K562 (cell line): ENCODE results near the gene SERINC3. TPM values are rescaled to one million over a fixed set of nuclear protein-coding genes. Genes with fewer than 3 reads are reported as not detected.

Source experiments
- ATAC-seq: fragments of 200-7000 bp; cut with Tn5 transposase; 3 replicates; pipeline ENCODE4 v1.9.1; 2020; ENCODE audit warnings: moderate library complexity
- BruUV-seq: library from RNA; stranded (reverse); fragments of 400-500 nt; replicated peaks from 2 replicates; lab custom pipeline; 2021; lab: Mats Ljungman, UMichigan
- CTCF ChIA-PET: fragments of 300-600 bp; formaldehyde crosslinking; extraction: SDS; loops from one replicate; lab custom pipeline; 2021; ENCODE audit warnings: low intra/inter-chr PET ratio; lab: Yijun Ruan, JAX
- POLR2A ChIA-PET: fragments of 300-600, 350-650 bp; sonication (Branson Sonifier 250); formaldehyde crosslinking; extraction: SDS; loops from one replicate; lab custom pipeline; 2021; ENCODE audit warnings: antibody characterized with exemption, inconsistent platforms; lab: Yijun Ruan, JAX
- DNase-seq, 4 experiments: peaks; one replicate each; pipeline versions ENCODE4 v3.0.0 to v3.0.0-alpha.2; 2011 to 2018; ENCODE audit warnings: low spot score in 3 of 4, mixed read lengths in 3 of 4; ENCODE audit errors: extremely low read depth in 1 of 4
- FAIRE-seq: peaks from 2 replicates; lab custom pipeline; 2011; peaks lifted over from hg19 to GRCh38; lab: Jason Lieb, UNC
- H2AFZ ChIP-seq: 2 replicates; pipeline ENCODE4 v1.6.0; 2011; ENCODE audit warnings: low read depth, low read length, control low read depth, inconsistent platforms
- H3K27ac ChIP-seq: fragments of 200-600 bp; 3 replicates; pipeline ENCODE4 v1.8.0; 2011; ENCODE audit warnings: low read depth, mild to moderate bottlenecking, control low read depth, inconsistent platforms, low read length, moderate library complexity, mixed read lengths; ENCODE audit errors: extremely low read depth
- H3K27me3 ChIP-seq, 2 experiments: fragments of 300-600 bp in 1 of 2; 2 replicates in 1 of 2; 3 replicates in 1 of 2; pipeline versions ENCODE4 v1.6.0 to v1.8.0; 2011; ENCODE audit warnings: inconsistent platforms in 2 of 2, low read length in 2 of 2, mild to moderate bottlenecking in 1 of 2, mixed read lengths in 1 of 2, moderate library complexity in 1 of 2; ENCODE audit not compliant: control insufficient read depth in 2 of 2, insufficient read depth in 2 of 2
- H3K36me3 ChIP-seq: fragments of 300-600 bp; 3 replicates; pipeline ENCODE4 v1.8.0; 2011; ENCODE audit warnings: mild to moderate bottlenecking, low read length, inconsistent platforms; ENCODE audit not compliant: control insufficient read depth, insufficient read depth
- H3K4me1 ChIP-seq, 2 experiments: fragments of 200-600 bp in 1 of 2; replicated peaks in 1 of 2; 2 replicates in 1 of 2; 3 replicates in 1 of 2; pipeline versions ENCODE4 v1.5.1 to v1.8.0; 2011; ENCODE audit warnings: inconsistent platforms in 2 of 2, low read length in 2 of 2, mild to moderate bottlenecking in 1 of 2, mixed read lengths in 1 of 2, moderate library complexity in 1 of 2; ENCODE audit not compliant: control insufficient read depth in 2 of 2, insufficient read depth in 2 of 2
- H3K4me2 ChIP-seq: 2 replicates; pipeline ENCODE4 v1.6.1; 2011; ENCODE audit warnings: low read length, control low read depth, inconsistent platforms, mixed read lengths; ENCODE audit not compliant: insufficient read depth
- H3K4me3 ChIP-seq: fragments of 200-600 bp; sonication (generic), shearing (Covaris generic); 2 replicates; pipeline ENCODE4 v1.5.1; 2016; ENCODE audit warnings: control low read depth, inconsistent platforms
- H3K79me2 ChIP-seq: fragments of 200-600 bp; 3 replicates; pipeline ENCODE4 v1.8.0; 2011; ENCODE audit warnings: low read length, inconsistent platforms; ENCODE audit not compliant: control insufficient read depth, insufficient read depth
- H3K9ac ChIP-seq, 2 experiments: 2 replicates each; pipeline versions ENCODE4 v1.6.0 to v1.6.1; 2011; ENCODE audit warnings: low read depth in 2 of 2, low read length in 2 of 2, control low read depth in 1 of 2, inconsistent platforms in 1 of 2, mild to moderate bottlenecking in 1 of 2, mixed read lengths in 1 of 2; ENCODE audit not compliant: insufficient read depth in 1 of 2
- H3K9me1 ChIP-seq: one replicate; pipeline ENCODE4 v1.6.0; 2011; ENCODE audit warnings: inconsistent platforms, mild to moderate bottlenecking, low read length, moderate library complexity; ENCODE audit not compliant: control insufficient read depth, insufficient read depth
- H3K9me3 ChIP-seq: replicated peaks from 2 replicates; pipeline ENCODE4 v1.5.1; 2011; ENCODE audit warnings: low read depth, low read length, inconsistent platforms; ENCODE audit not compliant: control insufficient read depth, insufficient read depth
- H4K20me1 ChIP-seq: replicated peaks from 2 replicates; pipeline ENCODE4 v1.6.1; 2011; ENCODE audit warnings: low read length, inconsistent platforms, mixed read lengths; ENCODE audit not compliant: control insufficient read depth, insufficient read depth
- CBFA2T3 ChIP-seq: fragments of 450-650 bp; IDR thresholded peaks from 2 replicates; pipeline ENCODE4 v1.6.1; 2017
- CEBPB ChIP-seq: fragments of 450-650 bp; IDR thresholded peaks from 2 replicates; pipeline ENCODE4 v1.6.1; 2016; ENCODE audit warnings: missing genetic modification characterization, missing compliant biosample characterization
- CEBPG ChIP-seq, 3 experiments: fragments of 200-800 bp in 1 of 3; sonication (Bioruptor generic) in 1 of 3; sonication (generic) in 1 of 3; formaldehyde crosslinking in 1 of 3; IDR thresholded peaks in 2 of 3; conservative IDR thresholded peaks in 1 of 3; 2 replicates each; pipeline versions ENCODE4 v1.6.1 to v1.8.0; 2016 to 2022; ENCODE audit warnings: missing compliant biosample characterization in 2 of 3, missing genetic modification characterization in 2 of 3, mild to moderate bottlenecking in 1 of 3, missing genetic modification reagents in 1 of 3
- CTCF ChIP-seq, 3 experiments: IDR thresholded peaks in 2 of 3; conservative IDR thresholded peaks in 1 of 3; 2 replicates each; pipeline ENCODE4 v1.5.1; 2011 to 2012; ENCODE audit warnings: low read length in 3 of 3, mild to moderate bottlenecking in 3 of 3, control low read depth in 2 of 3, improper control_type of control experiment in 1 of 3, inconsistent platforms in 1 of 3, low read depth in 1 of 3, mixed read lengths in 1 of 3, moderate library complexity in 1 of 3; ENCODE audit not compliant: insufficient read depth in 2 of 3
- HOXB6 ChIP-seq: fragments of 250-450 bp; sonication (Bioruptor Pico); IDR thresholded peaks from 2 replicates; pipeline ENCODE4 v1.5.1; 2022; ENCODE audit warnings: mild to moderate bottlenecking, borderline replicate concordance
- KDM4B ChIP-seq, 2 experiments: fragments of 450-650 bp in 1 of 2; sonication (generic) in 1 of 2; IDR thresholded peaks; 2 replicates each; pipeline ENCODE4 v1.6.1; 2016 to 2017; ENCODE audit warnings: borderline replicate concordance in 2 of 2, antibody characterized with exemption in 1 of 2, low read depth in 1 of 2, mild to moderate bottlenecking in 1 of 2
- KLF6 ChIP-seq: fragments of 250-450 bp; sonication (Bioruptor Pico); IDR thresholded peaks from 2 replicates; pipeline ENCODE4 v1.4.0; 2020; ENCODE audit warnings: mild to moderate bottlenecking, moderate library complexity, borderline replicate concordance
- MXI1 ChIP-seq: IDR thresholded peaks from 2 replicates; pipeline ENCODE4 v1.6.1; 2011; ENCODE audit warnings: low read depth, mild to moderate bottlenecking, improper control_type of control experiment, low read length
- PTTG1 ChIP-seq: fragments of 450-650 bp; IDR thresholded peaks from 2 replicates; pipeline ENCODE4 v1.6.1; 2016; ENCODE audit warnings: low read depth, mild to moderate bottlenecking, missing genetic modification characterization, missing compliant biosample characterization
- TOE1 ChIP-seq, 2 experiments: fragments of 450-650 bp in 1 of 2; sonication (generic) in 1 of 2; formaldehyde crosslinking in 1 of 2; IDR thresholded peaks; 2 replicates each; pipeline versions ENCODE4 v1.7.1 to v1.8.0; 2016 to 2022; ENCODE audit warnings: borderline replicate concordance in 2 of 2, mild to moderate bottlenecking in 2 of 2, antibody characterized with exemption in 1 of 2, inconsistent platforms in 1 of 2, low read depth in 1 of 2, missing genetic modification reagents in 1 of 2, moderate library complexity in 1 of 2
- TSHZ1 ChIP-seq: fragments of 250-450 bp; sonication (Bioruptor Pico); IDR thresholded peaks from 2 replicates; pipeline ENCODE4 v1.4.0; 2020; ENCODE audit warnings: mild to moderate bottlenecking, moderate library complexity
- ZFX ChIP-seq: sonication (generic); formaldehyde crosslinking; IDR thresholded peaks from 2 replicates; pipeline ENCODE4 v1.8.0; 2022; ENCODE audit warnings: mild to moderate bottlenecking, missing genetic modification reagents, moderate library complexity
- ZNF134 ChIP-seq: fragments of 250-450 bp; sonication (Bioruptor Pico); conservative IDR thresholded peaks from 2 replicates; pipeline ENCODE4 v1.4.0; 2020
- ZNF431 ChIP-seq: sonication (generic); formaldehyde crosslinking; IDR thresholded peaks from 2 replicates; pipeline ENCODE4 v1.8.0; 2022; ENCODE audit warnings: mild to moderate bottlenecking, missing genetic modification reagents
- ZNF589 ChIP-seq: fragments of 200-800 bp; sonication (Bioruptor generic); IDR thresholded peaks from 2 replicates; pipeline ENCODE4 v1.6.1; 2016; ENCODE audit warnings: low read depth, missing genetic modification characterization, missing compliant biosample characterization
- ZNF764 ChIP-seq: fragments of 250-450 bp; sonication (Bioruptor Pico); IDR thresholded peaks from 2 replicates; pipeline ENCODE4 v1.4.0; 2020; ENCODE audit warnings: low read depth, mild to moderate bottlenecking, moderate library complexity
- ZNF766 ChIP-seq: fragments of 200-800 bp; sonication (Bioruptor generic); conservative IDR thresholded peaks from 2 replicates; pipeline ENCODE4 v1.6.1; 2016; ENCODE audit warnings: missing genetic modification characterization, missing compliant biosample characterization
- WGBS: fragments of 100-300 bp; shearing (Covaris generic); methylation state at CpG from one replicate; pipeline ENCODE4 v1.1.6; 2016; ENCODE audit warnings: low coverage, mixed read lengths; ENCODE audit not compliant: insufficient coverage; ENCODE audit errors: missing lambda C conversion rate; 5-methylcytosine and 5-hydroxymethylcytosine counted together
- in situ Hi-C: fragments of 300-500 bp; cut with MboI; formaldehyde crosslinking; loops from 4 replicates; pipeline ENCODE4 v1.15.0; 2018; ENCODE audit warnings: inconsistent platforms, mixed read lengths
- intact Hi-C: fragments of 100-400 bp; cut with micrococcal nuclease; formaldehyde crosslinking; loops from 2 replicates; pipeline ENCODE4 v1.14.2; 2022
- polyA plus RNA-seq, 8 experiments: library from polyadenylated mRNA; depleted of rRNA in 4 of 8; stranded (reverse) in 5 of 8; unstranded in 3 of 8; fragments of >200 nt; fragmentation: Nextera tagmentation in 2 of 8; fragmentation: Illumina TruSeq in 1 of 8; extraction: Ambion mirVana in 2 of 8; extraction: Trizol in 1 of 8; gene quantifications; 2 replicates each; pipeline versions ENCODE4 v1.2.1 to v1.2.3, GENCODE V29; 2011 to 2014; ENCODE audit warnings: inconsistent platforms in 1 of 8, missing spikeins in 1 of 8
- total RNA-seq, 7 experiments: library from RNA; depleted of rRNA in 6 of 7; stranded (reverse); fragments of >200 nt in 6 of 7; fragmentation: Illumina TruSeq in 2 of 7; extraction: Trizol in 2 of 7; gene quantifications; 2 replicates each; pipeline versions ENCODE4 v1.2.1 to v1.2.3, GENCODE V29; 2011 to 2021; ENCODE audit warnings: low replicate concordance in 1 of 7

The SERINC3 gene
- total and polyA plus RNA-seq, 9 of the 15 experiments (the other 6 are each of a cell fraction or from before 2014, with no cell fraction given): 24.7 to 107 (median 48.8) TPM

GRCh38 chr20:44495257-44495656 lies 26.6 kb downstream of the SERINC3 start:
- Histone ChIP-seq H3K9ac (no peak overlapping the region), H2AFZ (no peak overlapping the region)
- intact Hi-C loops: no loop called here
- TF ChIP-seq KLF6 (CRISPR knock-in tag) (no peak), ZNF431 (no peak), HOXB6 (CRISPR knock-in tag) (no peak), CTCF (IDR thresholded peaks at IDR 0.05 in 2 of 3, conservative IDR thresholded peaks at IDR 0.05 in 1 of 3; ENCODE audit: insufficient read depth in 2 of 3, low read depth in 1 of 3, low read length in 3 of 3) (no peak), MXI1 (no peak), TSHZ1 (CRISPR knock-in tag) (no peak), KDM4B (IDR thresholded peaks at IDR 0.05; ENCODE audit: borderline replicate concordance in 2 of 2, low read depth in 1 of 2) (no peak), ZNF764 (CRISPR knock-in tag) (no peak), ZNF589 (CRISPR knock-in tag) (no peak), ZNF134 (no peak), ZFX (CRISPR knock-in tag) (no peak), PTTG1 (tag) (no peak), CEBPB (tag) (peak; percentile 76), ZNF766 (CRISPR knock-in tag) (no peak), CEBPG (CRISPR knock-in tag; IDR thresholded peaks at IDR 0.05) (0 out of 2 replicates have a peak, but pooled peaks have one; percentile 29), CEBPG (tag; conservative IDR thresholded peaks at IDR 0.05 in 1 of 2, IDR thresholded peaks at IDR 0.05 in 1 of 2) (peak; percentile 86 to 93), CBFA2T3 (no peak), TOE1 (IDR thresholded peaks at IDR 0.05; ENCODE audit: borderline replicate concordance) (no peak), TOE1 (CRISPR knock-in tag; IDR thresholded peaks at IDR 0.05; ENCODE audit: borderline replicate concordance, low read depth) (no peak)

More at GRCh38 chr20:44495257-44495656, 26.6 kb downstream of the SERINC3 start:
- no peak overlapping the region for H3K4me3 ChIP-seq
- CTCF ChIA-PET: no interaction called here
- peaks cover 83% of the 10 kb centered on the region for H3K36me3 ChIP-seq
- in situ Hi-C loops: no loop called here
- no peak for DNase-seq
- no peak; the same call in 2 of the 3 replicates for ATAC-seq
- H3K4me2 ChIP-seq: no peak overlapping the region
- 93% methylated on average over 1 of the region's 1 CpG for WGBS
- POLR2A ChIA-PET: interaction anchor here (0.7 to 2.6 kb wide), 4 partner anchors 9 to 84 kb away, joined by 3 to 14 read pairs (median 3); no protein-coding TSS in a partner anchor
- H3K9me1 ChIP-seq: no peaks in the 10 kb centered on the region
- BruUV-seq: no TSS peak
- H3K27me3 ChIP-seq: no peaks in the 10 kb centered on the region
- no peaks in the 10 kb centered on the region for H3K79me2 ChIP-seq
- no peaks in the 10 kb centered on the region for H3K9me3 ChIP-seq
- FAIRE-seq: no peak
- peaks cover 3% of the 10 kb centered on the region; the same call in 1 of the 2 replicates for H4K20me1 ChIP-seq
- H3K27ac ChIP-seq: no peak overlapping the region
- H3K4me1 ChIP-seq: no peaks in the 10 kb centered on the region; a peak in 2 of 5 replicates
